Measurements from ENCODE around the gene SPATA31D1.
A peak's percentile ranks its signal among the peaks of the same experiment; 100 is the strongest.

Gene SPATA31D1

DNA sequence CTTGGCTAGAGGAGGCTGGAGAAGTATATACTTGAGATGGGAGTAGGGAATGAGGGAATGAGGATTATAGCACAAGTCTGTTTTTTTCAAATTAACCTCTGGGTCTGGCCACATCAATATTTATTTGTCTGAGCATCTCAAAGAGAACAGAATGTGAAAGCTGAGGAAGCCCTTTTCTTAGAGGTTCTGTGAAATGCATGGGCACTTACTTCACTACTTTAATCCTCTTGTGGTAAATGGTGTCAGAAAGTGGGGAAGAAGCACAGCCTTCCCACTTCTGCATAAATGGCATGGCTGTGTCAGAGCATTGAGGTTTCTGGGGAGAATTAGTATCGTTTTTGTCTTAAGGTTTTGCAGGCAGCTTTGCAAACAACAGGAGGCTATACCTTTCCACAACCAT, 48.6 kb downstream of the SPATA31D1 start:
- no peaks in the 10 kb centered on the region for H3K36me3 ChIP-seq (ENCODE audit: insufficient read depth, low read length)
- H3K27ac ChIP-seq (ENCODE audit: low read depth, low read length, poor library complexity, severe bottlenecking) = no peak overlapping the region
- H3K9me3 ChIP-seq (ENCODE audit: low read length) = no peaks in the 10 kb centered on the region
- H3K9me2 ChIP-seq (ENCODE audit: low read depth, low read length) = no peaks in the 10 kb centered on the region
- H3K27me3 ChIP-seq (ENCODE audit: insufficient read depth, low read length) = no peaks in the 10 kb centered on the region
- H3K4me2 ChIP-seq (ENCODE audit: low read length) = no peak overlapping the region
- H2AFZ ChIP-seq (ENCODE audit: low read length) = no peak overlapping the region
- no peak overlapping the region for H3K9ac ChIP-seq (ENCODE audit: low read length)
- no peak overlapping the region for H3K4me3 ChIP-seq (ENCODE audit: low read depth, low read length, poor library complexity, severe bottlenecking)
- H3F3A ChIP-seq (ENCODE audit: insufficient read depth, low read length) = no peaks in the 10 kb centered on the region
- TF ChIP-seq CTCF (IDR thresholded peaks at IDR 0.05; ENCODE audit: low read length) (no peak), EZH2 (IDR thresholded peaks at IDR 0.05; ENCODE audit: borderline replicate concordance, low read length) (no peak)
- no peaks in the 10 kb centered on the region for H3K79me2 ChIP-seq (ENCODE audit: insufficient read depth, low read length)
- no peaks in the 10 kb centered on the region for H3K4me1 ChIP-seq (ENCODE audit: insufficient read depth, low read length, severe bottlenecking)
- no peaks in the 10 kb centered on the region for H4K20me1 ChIP-seq (ENCODE audit: insufficient read depth, low read length)

DNA sequence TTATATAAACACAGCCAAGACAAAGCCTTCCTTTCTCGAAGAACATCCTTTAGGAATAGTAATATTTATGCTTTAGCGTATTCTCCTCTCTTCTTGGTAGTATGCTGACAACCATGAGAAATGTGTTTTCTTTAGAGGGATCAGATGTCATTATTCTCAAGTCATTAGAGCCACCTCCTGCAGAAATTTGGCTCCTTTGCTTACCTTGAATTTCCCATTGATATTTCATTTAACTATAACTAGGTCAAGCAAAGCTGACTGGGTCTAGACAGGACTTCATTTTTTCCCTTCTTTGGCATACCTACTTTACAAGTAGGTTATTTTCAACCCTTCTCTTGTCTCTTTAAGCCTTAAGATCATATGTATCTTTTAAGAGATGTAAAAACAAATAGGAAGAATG, 50.3 kb downstream of the SPATA31D1 start:
- Histone ChIP-seq H3F3A (ENCODE audit: insufficient read depth, low read length) (no peaks in the 10 kb centered on the region), H4K20me1 (ENCODE audit: insufficient read depth, low read length) (no peaks in the 10 kb centered on the region), H3K27ac (ENCODE audit: low read depth, low read length, poor library complexity, severe bottlenecking) (no peak overlapping the region), H3K9me2 (ENCODE audit: low read depth, low read length) (no peaks in the 10 kb centered on the region), H3K4me1 (ENCODE audit: insufficient read depth, low read length, severe bottlenecking) (no peaks in the 10 kb centered on the region), H3K27me3 (ENCODE audit: insufficient read depth, low read length) (no peaks in the 10 kb centered on the region), H2AFZ (ENCODE audit: low read length) (peak overlapping the region; percentile 46; the same call in 1 of the 2 replicates), H3K79me2 (ENCODE audit: insufficient read depth, low read length) (no peaks in the 10 kb centered on the region), H3K9ac (ENCODE audit: low read length) (no peak overlapping the region), H3K9me3 (ENCODE audit: low read length) (no peaks in the 10 kb centered on the region), H3K36me3 (ENCODE audit: insufficient read depth, low read length) (no peaks in the 10 kb centered on the region), H3K4me3 (ENCODE audit: low read depth, low read length, poor library complexity, severe bottlenecking) (no peak overlapping the region), H3K4me2 (ENCODE audit: low read length) (no peak overlapping the region)
- no peak for TF ChIP-seq CTCF (IDR thresholded peaks at IDR 0.05; ENCODE audit: low read length)
- TF ChIP-seq EZH2 (IDR thresholded peaks at IDR 0.05; ENCODE audit: borderline replicate concordance, low read length) = no peak
